NCI-H82 treated with DMSO at 0.1 percent for 48 hours (cell line): ENCODE measurements around the gene MAP2K5.

Experiments
- DNase-seq: peaks from one replicate; lab custom pipeline; 2025; ENCODE audit not compliant: unreplicated experiment; lab: John Stamatoyannopoulos, UW

MAP2K5 gene

DNA sequence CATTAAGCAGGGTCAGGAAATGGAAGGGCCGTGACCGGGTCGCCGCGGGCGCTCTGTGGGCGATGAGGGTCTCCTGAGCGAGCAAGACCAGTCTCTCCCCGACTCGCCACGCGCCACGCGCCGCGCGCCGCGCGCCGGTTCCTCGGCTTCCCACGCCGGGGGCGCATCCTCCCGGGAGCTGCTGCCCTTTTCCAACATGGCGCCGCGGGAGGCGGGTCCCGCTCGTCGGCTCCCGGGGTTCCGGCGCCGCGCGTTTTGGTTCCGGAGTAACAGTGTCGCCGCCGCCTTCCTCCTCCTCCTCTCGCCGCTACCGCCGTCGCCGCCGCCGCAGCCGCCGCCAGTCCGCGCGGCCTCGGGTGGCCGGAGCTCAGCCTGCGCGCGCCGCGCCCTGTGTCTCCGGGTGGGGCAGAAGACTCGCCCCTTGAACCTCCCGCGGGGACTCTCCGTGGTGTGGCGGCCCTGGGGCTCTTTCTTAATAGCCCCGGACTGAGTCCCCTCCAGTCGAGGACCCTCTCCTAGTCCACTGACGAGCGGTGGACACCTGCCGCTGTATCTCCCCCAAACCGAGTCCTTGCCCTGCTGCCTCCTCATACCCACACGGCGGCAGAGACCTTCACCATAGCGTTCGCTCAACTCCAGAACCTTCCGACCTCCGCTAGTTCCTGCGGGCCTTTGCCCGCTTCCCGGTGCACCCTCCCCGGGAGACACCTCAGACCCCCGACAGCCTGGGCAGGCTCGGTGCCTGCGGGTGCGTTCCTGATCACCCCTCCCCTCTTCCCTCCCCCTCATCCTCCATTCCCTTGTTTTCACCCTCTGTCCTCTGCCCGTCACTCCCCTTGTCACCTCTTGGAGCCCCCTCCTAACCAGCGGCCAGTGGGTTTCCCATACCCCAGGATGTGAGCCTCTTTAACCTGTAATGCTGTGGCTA is at the start of gene MAP2K5:
TSS of gene MAP2K5 (plus strand) at position 284 of the 928 bp plus-strand sequence. CDS start at position 917, 633 bp downstream.
- peak; percentile 47 for DNase-seq

DNA sequence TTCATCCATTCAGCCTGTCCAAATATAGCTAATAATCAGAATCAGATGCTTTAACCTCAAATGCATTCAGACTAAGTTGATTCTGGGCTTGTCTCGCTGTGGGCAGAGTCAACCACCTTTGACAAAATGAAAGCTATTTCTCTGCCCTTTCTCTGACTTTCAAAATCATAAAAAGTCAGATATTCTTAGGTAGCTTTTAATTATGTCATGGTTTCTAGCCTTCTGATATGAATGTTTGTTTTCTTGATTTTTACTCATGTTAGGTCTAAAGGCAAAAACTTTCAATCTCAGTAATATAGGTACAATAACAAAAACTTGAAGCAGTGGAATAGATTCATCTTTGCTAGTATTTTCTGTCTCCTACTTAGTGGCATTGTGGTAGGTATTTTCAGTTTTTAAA is 46.9 kb upstream of the MAP2K5 start:
- DNase-seq: no peak

DNA sequence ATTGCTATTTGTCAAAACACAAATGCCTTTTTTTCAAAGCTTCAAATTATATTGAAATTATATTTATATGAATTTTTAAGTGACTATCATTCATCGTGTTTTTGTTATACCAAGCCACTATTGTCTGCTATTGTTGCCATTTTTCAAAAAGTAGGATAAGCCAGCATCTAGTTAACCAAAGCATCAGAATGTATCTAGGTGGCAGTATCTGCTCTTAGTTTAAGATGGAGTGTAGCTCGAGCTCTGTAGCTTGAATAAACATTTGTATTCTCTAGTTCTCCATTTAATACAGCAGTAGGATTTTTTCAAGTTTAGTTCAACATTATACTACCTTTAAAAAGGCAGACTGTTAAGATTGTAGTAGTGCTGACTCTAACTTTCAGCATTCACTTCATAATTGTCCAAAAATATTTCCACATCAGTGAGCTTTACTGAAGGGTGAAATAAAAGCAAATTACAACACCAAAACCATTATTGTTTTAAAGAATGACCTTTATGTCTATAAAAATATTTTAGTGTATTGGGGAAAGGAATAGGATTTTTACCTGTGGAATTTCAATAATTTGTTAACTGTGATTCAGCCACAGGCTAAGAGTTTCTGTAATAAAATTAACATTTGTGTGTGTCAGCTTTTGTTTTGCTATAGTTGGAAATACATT is 41.2 kb upstream of the MAP2K5 start:
- DNase-seq: no peak

DNA sequence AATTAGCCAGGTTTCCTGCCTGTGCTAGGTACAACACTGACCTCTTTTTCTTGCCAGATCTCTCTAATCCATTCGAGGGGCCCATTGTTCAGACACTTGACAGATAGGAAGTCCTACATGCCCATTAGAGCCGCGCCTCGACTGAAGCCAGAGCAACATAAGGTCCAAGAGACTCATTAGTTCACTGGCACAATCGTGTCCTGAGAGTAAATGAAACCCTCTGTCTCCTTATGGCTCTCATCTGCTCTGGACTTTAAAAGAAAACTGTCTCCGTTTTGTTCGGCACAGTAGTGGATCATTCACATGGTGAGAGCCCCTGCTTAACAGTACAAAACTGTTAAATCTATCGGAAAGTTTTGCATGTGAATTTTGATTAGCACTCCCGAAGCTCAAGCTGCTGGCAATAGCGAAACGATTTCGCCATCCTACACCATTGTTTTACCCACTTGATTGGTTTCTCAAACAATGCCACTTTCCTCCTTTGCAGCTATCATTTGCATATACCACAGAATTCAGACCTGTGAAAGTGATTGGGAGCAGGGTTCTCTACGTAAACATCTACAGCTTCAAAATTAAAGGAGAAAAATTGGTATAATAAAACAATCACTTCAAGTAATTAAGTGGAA is 40.6 kb upstream of the MAP2K5 start:
- no peak for DNase-seq

DNA sequence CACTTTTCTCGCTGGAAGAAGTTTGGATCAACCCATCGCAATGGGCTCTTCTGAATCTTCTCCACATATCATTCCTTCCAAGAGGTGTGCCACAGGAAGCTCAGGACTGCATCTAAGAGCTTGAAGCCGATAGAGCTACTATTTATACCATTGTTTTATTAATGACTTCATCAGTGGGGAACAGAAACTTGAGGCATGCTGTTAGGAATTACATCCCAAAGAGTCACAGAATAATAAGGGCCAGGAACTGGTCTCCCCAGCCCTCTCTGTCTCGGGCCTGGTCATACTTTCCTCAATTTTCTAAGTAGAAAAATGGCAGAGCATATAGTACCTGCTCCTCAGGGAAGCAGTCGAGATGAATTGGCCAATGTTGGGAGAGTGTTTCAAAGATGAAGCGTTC is 38.4 kb upstream of the MAP2K5 start:
- no peak for DNase-seq

- no peak for DNase-seq
Observed at GRCh38 chr15:67504796-67505195, 37.7 kb upstream of the MAP2K5 start.

- no peak for DNase-seq
Observed at GRCh38 chr15:67505675-67506572, 36.6 kb upstream of the MAP2K5 start.

- DNase-seq: no peak
Observed at GRCh38 chr15:67506775-67507747, 35.4 kb upstream of the MAP2K5 start.

GRCh38 chr15:67508407-67508806 is 34.1 kb upstream of the MAP2K5 start:
- DNase-seq: no peak

- no peak for DNase-seq
Observed at GRCh38 chr15:67509918-67510317, 32.6 kb upstream of the MAP2K5 start.

- DNase-seq: no peak
Observed at GRCh38 chr15:67510597-67511190, 31.8 kb upstream of the MAP2K5 start.

DNA sequence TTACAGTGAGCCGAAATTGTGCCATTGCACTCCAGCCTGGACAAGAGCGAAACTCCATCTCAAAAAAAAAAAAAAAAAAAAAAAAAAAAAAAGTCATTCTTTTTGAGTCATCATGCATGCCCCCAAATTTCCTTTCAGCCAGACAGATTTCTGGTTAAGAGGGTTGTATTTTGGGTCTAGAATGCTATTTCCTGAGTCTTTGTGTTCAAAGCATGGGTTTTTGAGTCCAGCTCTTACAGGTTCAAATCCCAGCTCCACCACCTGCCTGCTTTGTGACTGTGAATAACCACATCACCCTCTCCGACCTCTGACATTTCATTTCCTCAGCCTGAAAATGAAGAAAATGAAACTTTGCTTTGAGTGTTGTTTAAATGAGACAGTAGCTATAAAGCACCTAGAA is 30.9 kb upstream of the MAP2K5 start:
- no peak for DNase-seq

DNA sequence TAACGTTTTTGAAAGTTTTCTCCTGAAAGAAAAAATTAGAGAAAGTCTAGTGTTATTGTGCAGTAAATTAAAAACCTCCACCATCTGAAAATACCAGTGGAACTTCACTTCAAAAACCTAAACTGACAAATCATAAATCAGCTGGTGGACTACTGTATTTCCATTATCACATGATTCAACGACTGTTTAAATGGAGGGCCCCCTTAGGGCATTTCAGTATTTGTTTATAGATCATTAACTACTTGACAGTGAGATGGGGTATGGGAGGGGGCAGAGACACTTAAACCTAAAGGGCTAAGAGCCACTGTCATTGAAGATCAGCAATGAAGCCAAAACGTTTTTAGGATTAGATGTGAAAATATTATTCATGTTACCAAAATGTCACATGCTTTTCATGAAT is 30.4 kb upstream of the MAP2K5 start:
- no peak for DNase-seq

DNA sequence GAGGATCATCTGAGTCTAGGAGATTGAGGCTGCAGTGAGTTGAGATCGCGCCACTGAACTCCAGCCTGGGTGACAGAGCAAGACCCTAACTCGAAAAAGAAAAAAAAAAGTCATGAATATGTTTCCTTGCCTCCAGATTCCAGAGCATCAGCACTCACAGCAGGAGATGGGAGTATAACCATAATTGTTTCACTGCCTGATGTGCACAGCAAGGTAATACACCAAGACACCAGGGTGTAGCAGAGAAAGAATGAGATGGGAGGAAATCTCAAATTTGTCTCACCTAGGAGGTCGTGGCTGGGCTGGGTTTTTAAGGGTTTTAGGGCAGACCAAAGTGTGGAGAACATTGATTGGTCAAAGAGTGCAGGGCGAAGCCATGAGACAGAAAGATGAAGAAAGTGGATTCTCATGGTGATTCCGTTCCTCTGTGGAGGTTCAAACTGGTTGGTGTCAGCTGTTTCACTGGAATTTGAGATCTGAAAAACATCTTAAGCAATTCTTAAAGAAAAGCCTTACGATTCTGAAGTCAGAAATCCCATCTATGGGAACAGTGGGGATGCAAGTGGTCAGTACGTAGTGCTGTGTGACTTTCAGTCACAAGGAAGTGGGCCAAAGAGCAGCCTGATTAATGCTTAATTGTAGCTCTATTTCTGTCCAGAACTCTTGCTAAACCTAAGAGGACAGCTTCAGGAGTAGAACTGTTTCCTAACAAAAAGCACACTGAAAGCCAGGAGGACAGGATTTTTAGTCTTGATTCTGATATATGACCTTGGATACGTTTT is 29.4 kb upstream of the MAP2K5 start:
- no peak for DNase-seq

DNA sequence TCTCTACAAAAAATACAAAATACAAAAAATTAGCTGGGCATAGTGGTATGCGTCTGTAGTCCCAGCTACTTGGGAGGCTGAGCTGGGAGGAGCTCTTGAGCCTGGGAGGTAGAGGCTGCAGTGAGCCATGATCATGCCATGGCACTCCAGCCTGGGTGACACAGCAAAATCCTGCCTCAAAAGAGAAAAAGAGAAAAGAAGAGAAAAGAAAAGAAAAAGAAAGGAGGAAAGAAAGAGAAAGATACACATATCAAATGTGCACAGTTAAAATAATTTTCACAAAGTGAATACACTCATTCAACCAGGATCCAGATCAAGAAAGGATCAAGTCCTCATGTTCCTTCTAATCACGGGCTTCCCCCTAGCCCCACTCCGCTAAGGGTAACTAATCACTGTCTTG is 27.4 kb upstream of the MAP2K5 start:
- DNase-seq: no peak

DNA sequence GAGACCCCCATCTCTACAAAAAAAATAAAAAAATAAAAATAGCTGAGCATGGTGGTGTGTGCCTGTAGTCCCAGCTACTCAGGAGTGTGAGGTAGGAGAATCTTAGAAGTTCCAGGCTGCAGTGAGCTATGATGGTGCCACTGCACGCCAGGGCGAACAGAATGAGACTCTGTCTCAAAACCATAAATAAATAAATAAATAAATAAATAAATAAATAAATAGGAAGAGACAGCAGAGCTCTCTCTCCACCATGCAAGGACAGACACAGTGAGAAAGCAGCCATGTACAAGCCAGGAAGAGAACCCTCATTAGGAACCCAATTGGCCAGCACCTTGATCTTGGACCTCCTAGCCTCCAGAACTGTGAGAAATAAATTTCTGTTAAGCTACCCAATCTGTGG is 26.9 kb upstream of the MAP2K5 start:
- DNase-seq: no peak

GRCh38 chr15:67520321-67521028 is 22.0 kb upstream of the MAP2K5 start:
- DNase-seq: no peak
